ENCODE results near the gene CA11.

- TF ChIP-seq, protein P1, sequence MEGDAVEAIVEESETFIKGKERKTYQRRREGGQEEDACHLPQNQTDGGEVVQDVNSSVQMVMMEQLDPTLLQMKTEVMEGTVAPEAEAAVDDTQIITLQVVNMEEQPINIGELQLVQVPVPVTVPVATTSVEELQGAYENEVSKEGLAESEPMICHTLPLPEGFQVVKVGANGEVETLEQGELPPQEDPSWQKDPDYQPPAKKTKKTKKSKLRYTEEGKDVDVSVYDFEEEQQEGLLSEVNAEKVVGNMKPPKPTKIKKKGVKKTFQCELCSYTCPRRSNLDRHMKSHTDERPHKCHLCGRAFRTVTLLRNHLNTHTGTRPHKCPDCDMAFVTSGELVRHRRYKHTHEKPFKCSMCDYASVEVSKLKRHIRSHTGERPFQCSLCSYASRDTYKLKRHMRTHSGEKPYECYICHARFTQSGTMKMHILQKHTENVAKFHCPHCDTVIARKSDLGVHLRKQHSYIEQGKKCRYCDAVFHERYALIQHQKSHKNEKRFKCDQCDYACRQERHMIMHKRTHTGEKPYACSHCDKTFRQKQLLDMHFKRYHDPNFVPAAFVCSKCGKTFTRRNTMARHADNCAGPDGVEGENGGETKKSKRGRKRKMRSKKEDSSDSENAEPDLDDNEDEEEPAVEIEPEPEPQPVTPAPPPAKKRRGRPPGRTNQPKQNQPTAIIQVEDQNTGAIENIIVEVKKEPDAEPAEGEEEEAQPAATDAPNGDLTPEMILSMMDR (IDR thresholded peaks at IDR 0.05): no peak
- peak in 1 of 2 donors; percentile 26 for TF ChIP-seq POLR2A (IDR thresholded peaks at IDR 0.05)
Measured at GRCh38 chr19:48637948-48638830, 7.8 kb downstream of the CA11 start.

All from vagina (tissue), 2 donors.